ENCODE data around the gene EXD1.
"Not testable (repeated sequence)": the region's sequence is repeated elsewhere in the genome, so short reads cannot be mapped to it uniquely, and the experiment has no call there.

EXD1 gene

DNA sequence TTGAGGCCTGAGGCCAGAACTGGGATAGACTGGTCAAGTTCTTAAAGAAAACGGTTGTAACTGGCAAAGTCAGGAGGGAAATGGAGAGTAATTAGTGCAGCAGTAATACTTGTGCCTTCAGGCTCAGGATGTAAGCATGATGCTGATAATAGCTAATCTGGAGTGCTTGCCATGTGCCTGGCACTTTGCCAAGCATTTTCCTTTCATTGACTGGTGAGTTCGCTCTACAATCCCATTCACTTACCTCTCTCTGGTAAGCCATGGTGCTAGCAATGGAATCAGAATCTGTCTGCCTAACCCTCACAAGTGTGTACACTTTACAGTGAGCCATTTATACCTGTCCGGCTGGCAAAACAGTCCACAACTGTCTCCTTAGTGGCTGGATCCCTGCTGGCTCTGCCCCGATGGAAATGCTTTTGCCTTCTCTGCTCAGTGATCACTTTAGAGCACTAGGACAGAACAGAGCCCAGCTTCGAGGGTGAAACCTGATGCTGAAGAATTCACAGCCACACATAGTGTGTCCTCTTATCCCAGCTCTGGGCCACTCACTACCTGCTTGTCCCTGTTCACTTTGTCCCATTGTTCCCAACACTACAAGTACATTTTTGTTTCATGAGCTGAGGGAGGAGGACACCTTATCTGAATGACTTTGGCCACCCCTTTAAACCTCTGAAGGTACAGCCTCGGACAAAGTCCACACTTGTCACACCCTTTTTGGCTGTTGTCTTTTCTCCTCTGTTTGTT, 10.8 kb upstream of the EXD1 start:
- TF ChIP-seq, protein P1, sequence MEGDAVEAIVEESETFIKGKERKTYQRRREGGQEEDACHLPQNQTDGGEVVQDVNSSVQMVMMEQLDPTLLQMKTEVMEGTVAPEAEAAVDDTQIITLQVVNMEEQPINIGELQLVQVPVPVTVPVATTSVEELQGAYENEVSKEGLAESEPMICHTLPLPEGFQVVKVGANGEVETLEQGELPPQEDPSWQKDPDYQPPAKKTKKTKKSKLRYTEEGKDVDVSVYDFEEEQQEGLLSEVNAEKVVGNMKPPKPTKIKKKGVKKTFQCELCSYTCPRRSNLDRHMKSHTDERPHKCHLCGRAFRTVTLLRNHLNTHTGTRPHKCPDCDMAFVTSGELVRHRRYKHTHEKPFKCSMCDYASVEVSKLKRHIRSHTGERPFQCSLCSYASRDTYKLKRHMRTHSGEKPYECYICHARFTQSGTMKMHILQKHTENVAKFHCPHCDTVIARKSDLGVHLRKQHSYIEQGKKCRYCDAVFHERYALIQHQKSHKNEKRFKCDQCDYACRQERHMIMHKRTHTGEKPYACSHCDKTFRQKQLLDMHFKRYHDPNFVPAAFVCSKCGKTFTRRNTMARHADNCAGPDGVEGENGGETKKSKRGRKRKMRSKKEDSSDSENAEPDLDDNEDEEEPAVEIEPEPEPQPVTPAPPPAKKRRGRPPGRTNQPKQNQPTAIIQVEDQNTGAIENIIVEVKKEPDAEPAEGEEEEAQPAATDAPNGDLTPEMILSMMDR (IDR thresholded peaks at IDR 0.05; ENCODE audit: low read depth, low read length): no peak
- no peak for DNase-seq (ENCODE audit: extremely low read depth, low read depth)

- no peak for DNase-seq (ENCODE audit: extremely low read depth, low read depth)
- TF ChIP-seq, protein P1 (IDR thresholded peaks at IDR 0.05; ENCODE audit: low read depth, low read length): no peak
Measured at GRCh38 chr15:41238100-41238499, 7.5 kb upstream of the EXD1 start.

- TF ChIP-seq, protein P1 (IDR thresholded peaks at IDR 0.05; ENCODE audit: low read depth, low read length): no peak
- DNase-seq (ENCODE audit: extremely low read depth, low read depth): no peak
Measured at GRCh38 chr15:41235929-41236328, 5.4 kb upstream of the EXD1 start.

DNA sequence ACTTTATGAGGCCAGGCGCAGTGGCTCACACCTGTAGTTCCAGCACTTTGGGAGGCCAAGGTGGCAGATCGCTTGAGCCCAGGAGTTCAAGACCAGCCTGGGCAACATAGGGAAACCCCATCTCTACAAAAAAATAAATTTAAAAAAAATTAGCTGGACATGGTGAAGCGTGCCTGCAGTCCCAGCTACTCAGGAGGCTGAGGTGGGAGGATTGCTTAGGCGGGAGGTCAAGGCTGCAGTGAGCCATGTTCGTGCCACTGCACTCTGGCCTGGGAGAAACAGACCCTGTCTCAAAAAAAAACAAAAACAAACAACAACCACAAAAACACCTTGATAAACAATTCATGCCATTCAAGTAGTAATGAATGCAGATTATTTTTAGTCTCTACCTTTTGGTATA, 4.7 kb upstream of the EXD1 start:
- DNase-seq (ENCODE audit: extremely low read depth, low read depth): not testable (repeated sequence)

DNA sequence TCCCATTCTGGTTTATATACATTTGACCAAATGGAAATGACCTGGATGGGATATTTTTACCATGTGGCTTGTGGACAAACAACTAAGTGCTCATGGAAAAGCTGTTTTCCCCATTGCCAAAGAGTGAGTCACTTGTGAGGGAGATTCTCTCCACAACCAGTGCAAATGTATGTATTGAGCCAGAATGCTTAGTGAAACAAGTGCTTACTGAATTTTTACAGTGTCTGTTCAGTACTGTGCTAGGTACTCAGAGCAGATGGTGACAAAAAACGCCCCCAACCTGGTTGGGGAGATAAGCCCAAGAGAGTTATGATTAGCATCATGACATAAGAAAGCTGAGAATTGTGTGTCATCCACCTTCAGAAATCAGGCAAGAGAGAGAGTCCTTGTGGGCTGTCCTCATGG, 2.8 kb upstream of the EXD1 start:
- DNase-seq (ENCODE audit: extremely low read depth, low read depth): no peak
- TF ChIP-seq, protein P1 (IDR thresholded peaks at IDR 0.05; ENCODE audit: low read depth, low read length): no peak

GRCh38 chr15:41231422-41232226, 1.1 kb upstream of the EXD1 start:
- DNase-seq (ENCODE audit: extremely low read depth, low read depth): no peak
- TF ChIP-seq, protein P1 (IDR thresholded peaks at IDR 0.05; ENCODE audit: low read depth, low read length): no peak

DNA sequence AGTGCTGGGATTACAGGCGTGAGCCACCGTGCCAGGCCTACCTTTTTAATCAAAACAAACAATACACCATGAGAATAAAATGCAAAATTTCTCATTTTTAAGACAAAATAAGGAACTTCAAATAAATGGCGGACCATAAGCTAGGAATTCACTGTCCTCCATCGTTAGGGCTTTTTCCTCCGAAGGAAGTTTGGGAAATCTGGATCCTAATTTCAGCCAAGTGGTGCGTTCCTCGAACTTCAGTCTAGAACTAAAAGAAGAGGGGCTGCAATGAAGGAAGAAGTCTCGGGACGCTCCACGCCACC, 260 bp downstream of the EXD1 start:
- no peak for DNase-seq (ENCODE audit: extremely low read depth, low read depth)
- TF ChIP-seq, protein P1 (IDR thresholded peaks at IDR 0.05; ENCODE audit: low read depth, low read length): no peak

All from AG09319 (cell line).